22Rv1 (cell line): ENCODE data around the gene PCBD2.
"Not testable (repeated sequence)": the region's sequence is repeated elsewhere in the genome, so short reads cannot be mapped to it uniquely, and the experiment has no call there.

ENCODE experiments used
- ZFX ChIP-seq: fragments of 450-650 bp; IDR thresholded peaks from 2 replicates; pipeline ENCODE4 v1.6.1; 2017; ENCODE audit warnings: antibody characterized with exemption, borderline replicate concordance
- TF ChIP-seq, protein P1 (sequence below): fragments of 450-650 bp; IDR thresholded peaks from 2 replicates; pipeline ENCODE4 v1.5.1; 2017; ENCODE audit warnings: mild to moderate bottlenecking

DNA sequence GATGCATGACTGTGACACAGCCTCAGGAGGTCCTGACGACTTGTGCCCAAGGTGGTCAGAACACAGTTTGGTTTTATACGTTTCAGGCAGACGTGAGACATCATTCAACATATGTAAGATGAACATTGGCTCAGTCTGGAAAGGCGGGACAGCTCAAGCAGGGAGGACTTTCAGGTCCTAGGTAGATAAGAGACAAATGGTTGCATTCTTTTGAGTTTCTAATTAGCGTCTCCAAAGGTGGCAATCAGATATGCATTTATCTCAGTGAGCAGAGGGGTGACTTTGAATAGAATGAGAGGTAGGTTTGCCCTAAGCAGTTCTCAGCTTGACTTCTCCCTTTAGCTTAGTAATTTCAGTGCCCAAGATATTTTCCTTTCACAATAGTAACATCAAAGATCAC is 85.3 kb downstream of the PCBD2 start:
- TF ChIP-seq, protein P1, sequence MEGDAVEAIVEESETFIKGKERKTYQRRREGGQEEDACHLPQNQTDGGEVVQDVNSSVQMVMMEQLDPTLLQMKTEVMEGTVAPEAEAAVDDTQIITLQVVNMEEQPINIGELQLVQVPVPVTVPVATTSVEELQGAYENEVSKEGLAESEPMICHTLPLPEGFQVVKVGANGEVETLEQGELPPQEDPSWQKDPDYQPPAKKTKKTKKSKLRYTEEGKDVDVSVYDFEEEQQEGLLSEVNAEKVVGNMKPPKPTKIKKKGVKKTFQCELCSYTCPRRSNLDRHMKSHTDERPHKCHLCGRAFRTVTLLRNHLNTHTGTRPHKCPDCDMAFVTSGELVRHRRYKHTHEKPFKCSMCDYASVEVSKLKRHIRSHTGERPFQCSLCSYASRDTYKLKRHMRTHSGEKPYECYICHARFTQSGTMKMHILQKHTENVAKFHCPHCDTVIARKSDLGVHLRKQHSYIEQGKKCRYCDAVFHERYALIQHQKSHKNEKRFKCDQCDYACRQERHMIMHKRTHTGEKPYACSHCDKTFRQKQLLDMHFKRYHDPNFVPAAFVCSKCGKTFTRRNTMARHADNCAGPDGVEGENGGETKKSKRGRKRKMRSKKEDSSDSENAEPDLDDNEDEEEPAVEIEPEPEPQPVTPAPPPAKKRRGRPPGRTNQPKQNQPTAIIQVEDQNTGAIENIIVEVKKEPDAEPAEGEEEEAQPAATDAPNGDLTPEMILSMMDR, result not testable (repeated sequence)
- not testable (repeated sequence) for TF ChIP-seq ZFX
